HCT116 (cell line): Measurements from ENCODE around the gene CHN1. TPM values are rescaled to one million over a fixed set of nuclear protein-coding genes. Genes with fewer than 3 reads are reported as not detected.

ENCODE experiments used
- ATAC-seq: fragments of 200-7000 bp; cut with Tn5 transposase; 2 replicates; pipeline ENCODE4 v1.9.1; 2020; ENCODE audit warnings: mild to moderate bottlenecking, moderate library complexity
- BruUV-seq: library from RNA; stranded (reverse); fragments of 400-500 nt; replicated peaks from 2 replicates; lab custom pipeline; 2021; lab: Mats Ljungman, UMichigan
- CTCF ChIA-PET: fragments of 300-600 bp; sonication (Branson Sonifier 250); formaldehyde crosslinking; loops from one replicate; lab custom pipeline; 2021; ENCODE audit warnings: antibody characterized with exemption; lab: Charles Lee
- POLR2A ChIA-PET: fragments of 300-600, 350-600 bp; sonication (Branson Sonifier 250); formaldehyde crosslinking; loops from one replicate; lab custom pipeline; 2021; ENCODE audit warnings: antibody characterized with exemption; lab: Charles Lee
- RAD21 ChIA-PET, 2 experiments: fragments of 300-600 bp; sonication (Branson Sonifier 250); formaldehyde crosslinking; loops; one replicate each; lab custom pipeline; 2023; ENCODE audit warnings: low total read pairs in 2 of 2; ENCODE audit not compliant: uncharacterized antibody in 2 of 2, unreplicated experiment in 2 of 2, low non-redundant PET in 1 of 2; lab: Charles Lee
- DNase-seq: peaks from one replicate; pipeline ENCODE4 v3.0.0-alpha.2; 2010; ENCODE audit warnings: low read depth, low spot score
- H2AFZ ChIP-seq: fragments of 200-600 bp; shearing (Covaris generic), sonication (generic); 2 replicates; pipeline ENCODE4 v1.6.1; 2017; ENCODE audit warnings: low read depth, mixed run types, mixed read lengths, antibody characterized with exemption, low read length; ENCODE audit not compliant: poor library complexity, severe bottlenecking
- H3K27ac ChIP-seq: 2 replicates; pipeline ENCODE4 v1.5.1; 2012; ENCODE audit warnings: low read depth, low read length
- H3K27me3 ChIP-seq: fragments of 200-600 bp; sonication (generic); 2 replicates; pipeline ENCODE4 v1.6.1; 2016; ENCODE audit warnings: mixed run types, low read length, mixed read lengths; ENCODE audit not compliant: insufficient read depth
- H3K36me3 ChIP-seq, 2 experiments: fragments of 200-500 bp in 1 of 2; fragments of 200-600 bp in 1 of 2; sonication (Bioruptor generic) in 1 of 2; sonication (generic) in 1 of 2; 2 replicates each; pipeline versions ENCODE4 v1.5.1 to v1.6.1; 2014 to 2016; ENCODE audit warnings: low read length in 2 of 2, inconsistent platforms in 1 of 2, mixed read lengths in 1 of 2, mixed run types in 1 of 2; ENCODE audit not compliant: insufficient read depth in 2 of 2, control insufficient read depth in 1 of 2
- H3K4me1 ChIP-seq, 2 experiments: fragments of 200-600 bp in 1 of 2; sonication (generic) in 1 of 2; 2 replicates each; pipeline versions ENCODE4 v1.5.1 to v1.6.1; 2012 to 2017; ENCODE audit warnings: low read length in 2 of 2, inconsistent platforms in 1 of 2, mild to moderate bottlenecking in 1 of 2, mixed read lengths in 1 of 2, mixed run types in 1 of 2, moderate library complexity in 1 of 2; ENCODE audit not compliant: insufficient read depth in 2 of 2, control insufficient read depth in 1 of 2
- H3K4me2 ChIP-seq: fragments of 200-600 bp; sonication (generic); 2 replicates; pipeline ENCODE4 v1.6.1; 2017; ENCODE audit warnings: mixed run types, low read length, mixed read lengths
- H3K4me3 ChIP-seq, 2 experiments: fragments of 200-600 bp in 1 of 2; sonication (generic) in 1 of 2; replicated peaks in 1 of 2; 2 replicates each; pipeline ENCODE4 v1.5.1; 2011 to 2016; ENCODE audit warnings: low read length in 2 of 2, control low read depth in 1 of 2, low read depth in 1 of 2, mild to moderate bottlenecking in 1 of 2, mixed read lengths in 1 of 2, mixed run types in 1 of 2
- H3K79me2 ChIP-seq: fragments of 200-600 bp; sonication (generic); 2 replicates; pipeline ENCODE4 v1.6.1; 2017; ENCODE audit warnings: mild to moderate bottlenecking, mixed run types, low read length, moderate library complexity, mixed read lengths; ENCODE audit not compliant: insufficient read depth
- H3K9ac ChIP-seq: fragments of 200-600 bp; sonication (generic); 2 replicates; pipeline ENCODE4 v1.6.1; 2016; ENCODE audit warnings: low read length, mixed read lengths
- H3K9me2 ChIP-seq: fragments of 200-600 bp; sonication (generic), shearing (Covaris generic); 2 replicates; pipeline ENCODE4 v1.6.1; 2017; ENCODE audit warnings: mixed run types, mild to moderate bottlenecking, moderate library complexity; ENCODE audit not compliant: insufficient read depth
- H3K9me3 ChIP-seq, 2 experiments: fragments of 200-500 bp in 1 of 2; fragments of 200-600 bp in 1 of 2; sonication (Bioruptor generic) in 1 of 2; sonication (generic) in 1 of 2; 2 replicates each; pipeline ENCODE4 v1.6.1; 2014 to 2017; ENCODE audit warnings: low read length in 2 of 2, mixed read lengths in 2 of 2, inconsistent platforms in 1 of 2, low read depth in 1 of 2, mild to moderate bottlenecking in 1 of 2, mixed run types in 1 of 2, moderate library complexity in 1 of 2; ENCODE audit not compliant: control insufficient read depth in 1 of 2, insufficient read depth in 1 of 2
- H4K20me1 ChIP-seq: fragments of 200-600 bp; sonication (generic), shearing (Covaris generic); 2 replicates; pipeline ENCODE4 v1.6.1; 2017; ENCODE audit warnings: mixed run types, mild to moderate bottlenecking, moderate library complexity; ENCODE audit not compliant: insufficient read depth
- CBX3 ChIP-seq: IDR thresholded peaks from 2 replicates; pipeline ENCODE4 v1.6.1; 2012; ENCODE audit warnings: low read depth
- EGR1 ChIP-seq: IDR thresholded peaks from 2 replicates; pipeline ENCODE4 v1.6.1; 2012; ENCODE audit warnings: low read depth
- ELF1 ChIP-seq: IDR thresholded peaks from 2 replicates; pipeline ENCODE4 v1.6.1; 2012; ENCODE audit warnings: low read depth, borderline replicate concordance
- EZH2phosphoT487 ChIP-seq: fragments of 200-600 bp; IDR thresholded peaks from 2 replicates; pipeline ENCODE4 v1.6.1; 2018; ENCODE audit warnings: antibody characterized with exemption, borderline replicate concordance
- FOSL1 ChIP-seq: IDR thresholded peaks from 2 replicates; pipeline ENCODE4 v1.6.1; 2012; ENCODE audit warnings: low read depth
- JUND ChIP-seq: IDR thresholded peaks from 2 replicates; pipeline ENCODE4 v1.6.1; 2012
- POLR2AphosphoS5 ChIP-seq: IDR thresholded peaks from 2 replicates; pipeline ENCODE4 v1.6.1; 2011; ENCODE audit warnings: mild to moderate bottlenecking, low read depth, low read length, moderate library complexity
- SIN3A ChIP-seq: IDR thresholded peaks from 2 replicates; pipeline ENCODE4 v1.6.1; 2012; ENCODE audit warnings: low read depth
- SP1 ChIP-seq: IDR thresholded peaks from 2 replicates; pipeline ENCODE4 v1.6.1; 2012; ENCODE audit warnings: low read depth
- TCF7L2 ChIP-seq: IDR thresholded peaks from 2 replicates; pipeline ENCODE4 v1.7.0; 2011; ENCODE audit warnings: borderline replicate concordance, inconsistent platforms; ENCODE audit not compliant: insufficient read depth, insufficient read length; ENCODE audit errors: extremely low read depth
- ZNF274 ChIP-seq: fragments of 200-500 bp; sonication (Bioruptor generic); IDR thresholded peaks from 2 replicates; pipeline ENCODE4 v1.6.1; 2014; ENCODE audit warnings: mild to moderate bottlenecking, low read depth, low read length, inconsistent platforms
- intact Hi-C: fragments of 100-400 bp; cut with micrococcal nuclease; formaldehyde crosslinking; loops from 2 replicates; pipeline ENCODE4 v1.10.0; 2022
- total RNA-seq: library from RNA; stranded (reverse); gene quantifications from one replicate; pipeline ENCODE4 v1.2.1, GENCODE V29; 2021; ENCODE audit not compliant: unreplicated experiment
- TF ChIP-seq, protein P1 (sequence below): IDR thresholded peaks from 2 replicates; pipeline ENCODE4 v1.6.1; 2012; ENCODE audit warnings: low read depth
- TF ChIP-seq, protein P2 (sequence below): IDR thresholded peaks from 2 replicates; pipeline ENCODE4 v1.6.1; 2012
- TF ChIP-seq, protein P3 (sequence below): IDR thresholded peaks from 2 replicates; pipeline ENCODE4 v1.6.1; 2012

Gene CHN1
- total RNA-seq, 1 experiment from 2014 or later: 3.6 TPM

DNA sequence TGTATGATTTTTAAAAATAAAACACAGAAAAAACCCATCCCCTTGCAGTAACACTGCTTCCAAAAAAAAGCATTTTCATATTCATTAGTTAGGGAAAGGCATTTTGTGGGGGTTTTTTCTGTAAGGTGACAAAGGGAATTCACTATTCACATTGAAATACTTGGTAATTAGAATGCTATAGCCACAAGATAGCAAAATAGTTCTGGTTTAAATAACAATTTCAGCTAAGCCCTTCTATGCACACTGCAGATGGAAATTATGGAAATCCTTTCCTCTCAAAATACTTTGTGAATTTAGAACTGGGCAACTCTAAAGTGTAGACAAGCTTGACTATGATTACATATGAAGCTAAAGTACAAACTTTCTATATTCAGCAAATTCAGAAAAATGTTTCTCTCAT lies 138.8 kb downstream of the CHN1 start:
- CTCF ChIA-PET: no interaction called here
- no peaks in the 10 kb centered on the region for H3K79me2 ChIP-seq
- TF ChIP-seq POLR2AphosphoS5 (no peak), TCF7L2 (no peak), FOSL1 (no peak), JUND (no peak), SIN3A (no peak), ELF1 (no peak), EGR1 (no peak), CBX3 (no peak), ZNF274 (no peak), EZH2phosphoT487 (no peak), SP1 (no peak)
- TF ChIP-seq, protein P1, sequence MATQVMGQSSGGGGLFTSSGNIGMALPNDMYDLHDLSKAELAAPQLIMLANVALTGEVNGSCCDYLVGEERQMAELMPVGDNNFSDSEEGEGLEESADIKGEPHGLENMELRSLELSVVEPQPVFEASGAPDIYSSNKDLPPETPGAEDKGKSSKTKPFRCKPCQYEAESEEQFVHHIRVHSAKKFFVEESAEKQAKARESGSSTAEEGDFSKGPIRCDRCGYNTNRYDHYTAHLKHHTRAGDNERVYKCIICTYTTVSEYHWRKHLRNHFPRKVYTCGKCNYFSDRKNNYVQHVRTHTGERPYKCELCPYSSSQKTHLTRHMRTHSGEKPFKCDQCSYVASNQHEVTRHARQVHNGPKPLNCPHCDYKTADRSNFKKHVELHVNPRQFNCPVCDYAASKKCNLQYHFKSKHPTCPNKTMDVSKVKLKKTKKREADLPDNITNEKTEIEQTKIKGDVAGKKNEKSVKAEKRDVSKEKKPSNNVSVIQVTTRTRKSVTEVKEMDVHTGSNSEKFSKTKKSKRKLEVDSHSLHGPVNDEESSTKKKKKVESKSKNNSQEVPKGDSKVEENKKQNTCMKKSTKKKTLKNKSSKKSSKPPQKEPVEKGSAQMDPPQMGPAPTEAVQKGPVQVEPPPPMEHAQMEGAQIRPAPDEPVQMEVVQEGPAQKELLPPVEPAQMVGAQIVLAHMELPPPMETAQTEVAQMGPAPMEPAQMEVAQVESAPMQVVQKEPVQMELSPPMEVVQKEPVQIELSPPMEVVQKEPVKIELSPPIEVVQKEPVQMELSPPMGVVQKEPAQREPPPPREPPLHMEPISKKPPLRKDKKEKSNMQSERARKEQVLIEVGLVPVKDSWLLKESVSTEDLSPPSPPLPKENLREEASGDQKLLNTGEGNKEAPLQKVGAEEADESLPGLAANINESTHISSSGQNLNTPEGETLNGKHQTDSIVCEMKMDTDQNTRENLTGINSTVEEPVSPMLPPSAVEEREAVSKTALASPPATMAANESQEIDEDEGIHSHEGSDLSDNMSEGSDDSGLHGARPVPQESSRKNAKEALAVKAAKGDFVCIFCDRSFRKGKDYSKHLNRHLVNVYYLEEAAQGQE: no peak
- TF ChIP-seq, protein P2, sequence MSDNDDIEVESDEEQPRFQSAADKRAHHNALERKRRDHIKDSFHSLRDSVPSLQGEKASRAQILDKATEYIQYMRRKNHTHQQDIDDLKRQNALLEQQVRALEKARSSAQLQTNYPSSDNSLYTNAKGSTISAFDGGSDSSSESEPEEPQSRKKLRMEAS: no peak
- TF ChIP-seq, protein P3, sequence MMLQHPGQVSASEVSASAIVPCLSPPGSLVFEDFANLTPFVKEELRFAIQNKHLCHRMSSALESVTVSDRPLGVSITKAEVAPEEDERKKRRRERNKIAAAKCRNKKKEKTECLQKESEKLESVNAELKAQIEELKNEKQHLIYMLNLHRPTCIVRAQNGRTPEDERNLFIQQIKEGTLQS: no peak
- TF ChIP-seq, all 23 proteins: peak for 0
- ATAC-seq (no peak), DNase-seq (no peak)
- Histone ChIP-seq H3K9me3 (no peaks in the 10 kb centered on the region), H3K4me2 (no peak overlapping the region), H2AFZ (no peak overlapping the region), H3K4me3 (no peak overlapping the region), H3K27me3 (no peaks in the 10 kb centered on the region), H3K4me1 (no peaks in the 10 kb centered on the region), H3K9ac (no peak overlapping the region), H3K27ac (no peak overlapping the region), H3K9me2 (no peaks in the 10 kb centered on the region), H3K36me3 (no peaks in the 10 kb centered on the region), H4K20me1 (no peaks in the 10 kb centered on the region)
- intact Hi-C loops: no loop called here
- RAD21 ChIA-PET: no interaction called here
- POLR2A ChIA-PET: interaction anchor here (0.6 kb wide), 1 partner anchor 94 kb away, joined by 4 read pairs; no protein-coding TSS in a partner anchor
- BruUV-seq: no TSS peak
